ENCODE measurements around the gene RNF182.

- TF ChIP-seq CTCF (IDR thresholded peaks at IDR 0.05): no peak
- no peak for TF ChIP-seq POLR2A (IDR thresholded peaks at IDR 0.05)
Observed at GRCh38 chr6:13913226-13914001, 11.3 kb upstream of the RNF182 start.

All from thyroid gland (tissue), 4 donors.